Esophagus squamous epithelium (tissue), 4 donors: ENCODE results near the gene WDR18.

ENCODE experiments used
- POLR2A ChIP-seq, 4 donors: fragments of 450-650 bp; IDR thresholded peaks; one replicate each; pipeline ENCODE4 v1.6.1; 2017; ENCODE audit warnings: antibody characterized with exemption in 4 of 4, mild to moderate bottlenecking in 4 of 4, moderate library complexity in 3 of 4
- TF ChIP-seq, protein P1 (sequence below), 6 experiments: fragments of 450-650 bp in 4 of 6; fragments of 200-600 bp in 2 of 6; sonication (generic) in 2 of 6; IDR thresholded peaks; one replicate each; pipeline ENCODE4 v1.5.1; 2016 to 2019; ENCODE audit warnings: antibody characterized with exemption in 6 of 6, mild to moderate bottlenecking in 4 of 6, moderate library complexity in 4 of 6

DNA sequence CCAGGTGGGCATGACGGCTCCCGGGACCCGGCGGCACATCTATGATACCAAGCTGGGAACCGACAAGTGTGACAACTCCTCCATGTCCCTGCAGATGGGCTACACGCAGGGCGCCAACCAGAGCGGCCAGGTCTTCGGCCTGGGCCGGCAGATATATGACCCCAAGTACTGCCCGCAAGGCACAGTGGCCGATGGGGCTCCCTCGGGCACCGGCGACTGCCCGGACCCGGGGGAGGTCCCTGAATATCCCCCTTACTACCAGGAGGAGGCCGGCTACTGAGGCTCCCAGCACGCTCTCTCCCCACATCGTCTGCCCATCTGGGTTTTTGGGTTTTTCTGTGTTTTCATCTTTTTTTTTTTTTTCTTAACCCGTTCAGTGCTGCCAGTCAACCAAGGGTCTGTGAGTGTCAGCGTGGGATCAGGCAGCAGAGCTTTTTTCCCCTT, 53.5 kb downstream of the WDR18 start:
- TF ChIP-seq, protein P1, sequence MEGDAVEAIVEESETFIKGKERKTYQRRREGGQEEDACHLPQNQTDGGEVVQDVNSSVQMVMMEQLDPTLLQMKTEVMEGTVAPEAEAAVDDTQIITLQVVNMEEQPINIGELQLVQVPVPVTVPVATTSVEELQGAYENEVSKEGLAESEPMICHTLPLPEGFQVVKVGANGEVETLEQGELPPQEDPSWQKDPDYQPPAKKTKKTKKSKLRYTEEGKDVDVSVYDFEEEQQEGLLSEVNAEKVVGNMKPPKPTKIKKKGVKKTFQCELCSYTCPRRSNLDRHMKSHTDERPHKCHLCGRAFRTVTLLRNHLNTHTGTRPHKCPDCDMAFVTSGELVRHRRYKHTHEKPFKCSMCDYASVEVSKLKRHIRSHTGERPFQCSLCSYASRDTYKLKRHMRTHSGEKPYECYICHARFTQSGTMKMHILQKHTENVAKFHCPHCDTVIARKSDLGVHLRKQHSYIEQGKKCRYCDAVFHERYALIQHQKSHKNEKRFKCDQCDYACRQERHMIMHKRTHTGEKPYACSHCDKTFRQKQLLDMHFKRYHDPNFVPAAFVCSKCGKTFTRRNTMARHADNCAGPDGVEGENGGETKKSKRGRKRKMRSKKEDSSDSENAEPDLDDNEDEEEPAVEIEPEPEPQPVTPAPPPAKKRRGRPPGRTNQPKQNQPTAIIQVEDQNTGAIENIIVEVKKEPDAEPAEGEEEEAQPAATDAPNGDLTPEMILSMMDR (IDR thresholded peaks at IDR 0.05), result no peak
- no peak for TF ChIP-seq POLR2A (IDR thresholded peaks at IDR 0.05)
